Fibroblast of pulmonary artery (primary cell): ENCODE data around the gene BANF1.

Experiments used
- DNase-seq: peaks from one replicate; pipeline ENCODE4 v3.0.0-alpha.2; 2010; ENCODE audit warnings: low read depth
- H3K4me3 ChIP-seq: replicated peaks from 2 replicates; pipeline ENCODE4 v1.5.1; 2011; ENCODE audit warnings: low read depth, mild to moderate bottlenecking, control low read depth, low read length, moderate library complexity
- TF ChIP-seq, protein P1 (sequence below): IDR thresholded peaks from 2 replicates; pipeline ENCODE4 v1.5.1; 2011; ENCODE audit warnings: mild to moderate bottlenecking, control low read depth, low read length, inconsistent platforms; ENCODE audit errors: missing control alignments

BANF1 gene

DNA sequence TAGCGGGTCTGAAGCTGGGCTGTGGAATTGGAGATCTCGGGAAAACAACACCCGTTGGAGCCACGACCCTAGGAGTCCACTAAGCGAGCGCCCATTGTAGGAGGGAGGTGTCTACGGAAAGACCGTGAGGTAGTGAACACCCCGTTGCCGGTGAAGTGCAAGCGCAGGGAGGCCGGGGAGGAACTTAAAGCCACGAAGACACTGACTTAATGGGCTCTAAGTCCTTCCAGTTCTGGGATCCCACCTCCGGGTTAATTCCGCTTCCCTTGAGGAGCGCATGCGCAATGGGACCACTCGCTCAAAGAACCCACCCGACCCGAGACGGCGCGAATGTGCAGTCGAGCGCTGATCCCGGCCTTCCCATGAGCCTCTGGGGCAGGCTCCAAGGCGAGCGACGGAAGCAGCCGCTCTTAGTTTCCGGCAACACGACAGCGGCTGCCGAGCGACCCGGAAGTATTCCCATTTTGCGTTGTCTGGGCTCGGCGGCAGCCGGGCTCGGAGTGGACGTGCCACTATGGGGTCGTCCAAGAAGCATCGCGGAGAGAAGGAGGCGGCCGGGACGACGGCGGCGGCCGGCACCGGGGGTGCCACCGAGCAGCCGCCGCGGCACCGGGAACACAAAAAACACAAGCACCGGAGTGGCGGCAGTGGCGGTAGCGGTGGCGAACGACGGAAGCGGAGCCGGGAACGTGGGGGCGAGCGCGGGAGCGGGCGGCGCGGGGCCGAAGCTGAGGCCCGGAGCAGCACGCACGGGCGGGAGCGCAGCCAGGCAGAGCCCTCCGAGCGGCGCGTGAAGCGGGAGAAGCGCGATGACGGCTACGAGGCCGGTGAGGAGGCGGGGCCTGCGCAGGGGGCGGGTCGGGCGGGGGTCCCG is 40.8 kb upstream of the BANF1 start, which contains the start of gene SART1:
Gene SART1 (plus strand): TSS at position 468 of the 874 bp plus-strand sequence. CDS start 47 bp downstream, at position 515.
- peak within 1 kb of the TSS; percentile 74 for H3K4me3 ChIP-seq
- TF ChIP-seq, protein P1, sequence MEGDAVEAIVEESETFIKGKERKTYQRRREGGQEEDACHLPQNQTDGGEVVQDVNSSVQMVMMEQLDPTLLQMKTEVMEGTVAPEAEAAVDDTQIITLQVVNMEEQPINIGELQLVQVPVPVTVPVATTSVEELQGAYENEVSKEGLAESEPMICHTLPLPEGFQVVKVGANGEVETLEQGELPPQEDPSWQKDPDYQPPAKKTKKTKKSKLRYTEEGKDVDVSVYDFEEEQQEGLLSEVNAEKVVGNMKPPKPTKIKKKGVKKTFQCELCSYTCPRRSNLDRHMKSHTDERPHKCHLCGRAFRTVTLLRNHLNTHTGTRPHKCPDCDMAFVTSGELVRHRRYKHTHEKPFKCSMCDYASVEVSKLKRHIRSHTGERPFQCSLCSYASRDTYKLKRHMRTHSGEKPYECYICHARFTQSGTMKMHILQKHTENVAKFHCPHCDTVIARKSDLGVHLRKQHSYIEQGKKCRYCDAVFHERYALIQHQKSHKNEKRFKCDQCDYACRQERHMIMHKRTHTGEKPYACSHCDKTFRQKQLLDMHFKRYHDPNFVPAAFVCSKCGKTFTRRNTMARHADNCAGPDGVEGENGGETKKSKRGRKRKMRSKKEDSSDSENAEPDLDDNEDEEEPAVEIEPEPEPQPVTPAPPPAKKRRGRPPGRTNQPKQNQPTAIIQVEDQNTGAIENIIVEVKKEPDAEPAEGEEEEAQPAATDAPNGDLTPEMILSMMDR, result no peak
- peak; percentile 98 for DNase-seq

DNA sequence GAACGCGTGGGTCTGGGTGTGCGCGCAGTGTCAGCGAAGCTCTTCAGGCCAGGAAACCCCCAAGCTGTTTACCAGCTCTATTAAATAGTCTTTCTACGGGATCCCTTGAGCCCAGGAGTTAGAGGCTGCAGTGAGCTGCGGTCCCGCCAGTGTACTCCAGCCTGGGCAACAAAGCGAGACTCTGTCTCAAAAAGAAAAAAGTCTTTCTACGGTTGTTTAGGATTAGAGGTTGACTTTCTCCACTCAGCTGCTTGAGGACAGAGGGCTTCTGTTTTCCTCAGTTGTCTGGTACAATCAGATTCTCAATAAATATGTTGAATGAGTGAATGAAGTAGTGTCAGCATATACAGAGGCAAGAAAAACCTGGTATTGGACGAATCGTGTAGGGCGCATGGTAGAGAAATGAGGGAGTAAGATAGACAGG is 40.1 kb upstream of the BANF1 start:
- peak overlapping the region; percentile 74 for H3K4me3 ChIP-seq
- TF ChIP-seq, protein P1, result no peak
- DNase-seq, result no peak

DNA sequence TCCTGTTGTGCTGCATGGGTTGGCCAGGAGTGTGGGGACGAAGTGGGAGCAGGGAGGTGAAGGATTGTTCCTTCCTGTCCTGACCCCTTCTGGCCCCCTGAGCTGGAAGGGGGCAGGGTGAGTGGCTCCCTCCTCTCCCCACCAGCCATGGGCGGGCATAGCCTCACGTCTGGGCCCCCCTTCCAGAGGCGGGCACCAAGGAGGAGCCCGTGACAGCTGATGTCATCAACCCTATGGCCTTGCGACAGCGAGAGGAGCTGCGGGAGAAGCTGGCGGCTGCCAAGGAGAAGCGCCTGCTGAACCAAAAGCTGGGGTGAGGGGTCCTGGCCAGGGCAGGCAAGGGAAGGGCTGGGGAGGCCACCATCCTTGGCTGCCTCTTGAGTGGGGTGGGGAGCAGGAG is 37.4 kb upstream of the BANF1 start:
- TF ChIP-seq, protein P1, result no peak

GRCh38 chr11:65965986-65966762 is 36.1 kb upstream of the BANF1 start:
- H3K4me3 ChIP-seq, result no peak overlapping the region
- TF ChIP-seq, protein P1, result no peak
- no peak for DNase-seq

More for the DNA sequence above, 37.4 kb upstream of the BANF1 start:
- DNase-seq, result no peak
- H3K4me3 ChIP-seq, result no peak overlapping the region

DNA sequence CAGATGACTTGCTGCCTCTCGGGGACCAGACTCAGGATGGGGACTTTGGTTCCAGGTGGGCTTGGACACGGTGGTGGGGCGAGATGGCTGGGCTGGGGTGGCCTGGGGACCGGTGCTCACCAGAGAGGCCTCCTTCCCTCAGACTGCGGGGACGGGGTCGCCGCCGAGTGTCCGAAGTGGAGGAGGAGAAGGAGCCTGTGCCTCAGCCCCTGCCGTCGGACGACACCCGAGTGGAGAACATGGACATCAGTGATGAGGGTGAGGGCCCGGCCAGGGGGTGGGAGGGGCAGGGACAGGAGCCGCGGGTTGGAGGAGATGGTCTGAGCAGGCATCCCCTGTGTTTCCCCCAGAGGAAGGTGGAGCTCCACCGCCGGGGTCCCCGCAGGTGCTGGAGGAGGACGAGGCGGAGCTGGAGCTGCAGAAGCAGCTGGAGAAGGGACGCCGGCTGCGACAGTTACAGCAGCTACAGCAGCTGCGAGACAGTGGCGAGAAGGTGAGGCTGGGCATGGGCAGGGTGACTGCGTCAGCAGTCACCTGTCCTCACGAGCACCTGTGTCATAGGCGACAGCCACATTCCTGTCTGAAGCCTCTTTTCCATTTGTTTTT is 34.9 kb upstream of the BANF1 start:
- no peak for DNase-seq
- H3K4me3 ChIP-seq, result no peak overlapping the region
- TF ChIP-seq, protein P1, result no peak

DNA sequence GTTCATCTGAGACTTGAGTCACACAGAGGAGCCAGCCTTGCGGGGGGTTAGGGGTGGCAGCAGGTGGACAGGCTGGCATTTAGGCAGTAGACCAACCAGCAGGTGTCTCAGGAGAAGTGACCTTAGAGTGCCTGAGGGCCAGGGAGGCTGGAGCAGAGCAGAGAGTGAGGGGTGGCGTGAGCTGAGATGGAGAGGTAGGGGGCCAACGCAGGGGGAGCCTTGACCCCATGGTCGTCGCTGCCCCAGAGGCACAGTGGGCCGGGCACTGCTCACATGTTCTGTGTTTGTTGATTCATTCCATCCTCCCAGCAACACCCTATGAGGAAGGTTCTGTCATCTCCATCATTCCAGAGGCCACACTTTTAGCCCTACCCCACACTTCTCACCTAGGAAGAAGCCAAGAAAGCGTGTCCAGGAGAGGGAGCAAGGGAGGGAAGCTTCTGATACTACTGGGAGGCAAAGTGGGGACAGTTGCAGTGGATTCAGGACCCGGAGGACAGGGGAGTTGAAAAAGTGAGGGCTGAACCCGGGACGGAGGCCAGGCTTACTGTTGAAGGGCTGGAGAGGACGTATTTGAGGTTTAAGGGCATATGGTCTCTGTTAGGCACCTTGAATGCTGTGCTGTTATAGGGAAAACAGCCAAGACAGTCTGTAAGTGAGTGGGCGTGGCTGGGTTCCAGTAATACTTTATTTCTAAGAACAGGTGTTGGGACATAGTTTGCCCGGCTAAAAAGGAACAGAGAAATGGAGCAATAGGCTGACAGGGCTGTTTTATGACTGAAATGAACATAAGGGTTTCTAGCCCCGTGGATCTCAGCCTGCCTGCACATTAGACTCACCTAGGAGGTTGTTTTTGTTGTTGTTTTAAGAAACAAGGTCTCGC is 33.5 kb upstream of the BANF1 start:
- no peak for DNase-seq
- TF ChIP-seq, protein P1, result no peak
- H3K4me3 ChIP-seq, result no peak overlapping the region
